Breast epithelium (tissue), 4 donors: ENCODE data around the gene SSX2IP. TPM values are rescaled to one million over a fixed set of nuclear protein-coding genes. Genes with fewer than 3 reads are reported as not detected.
"Not testable (repeated sequence)": the region's sequence is repeated elsewhere in the genome, so short reads cannot be mapped to it uniquely, and the experiment has no call there.

Experiments
- DNase-seq, 2 donors: peaks; one replicate each; pipeline ENCODE4 v3.0.0-alpha.2; 2019; ENCODE audit warnings: low spot score in 2 of 2
- H3K27ac ChIP-seq, 2 donors: fragments of 200-600 bp; sonication (generic) in 1 of 2; one replicate each; pipeline ENCODE4 v1.5.1; 2016 to 2019; ENCODE audit warnings: mild to moderate bottlenecking in 1 of 2
- H3K27me3 ChIP-seq, 2 donors: fragments of 200-600 bp; sonication (generic) in 1 of 2; one replicate each; pipeline versions ENCODE4 v1.5.1 to v1.6.0; 2017 to 2019; ENCODE audit warnings: control low read depth in 1 of 2, mild to moderate bottlenecking in 1 of 2
- H3K36me3 ChIP-seq: fragments of 200-600 bp; one replicate; pipeline ENCODE4 v1.5.1; 2019
- H3K4me1 ChIP-seq, 2 donors: fragments of 200-600 bp; sonication (generic); one replicate each; pipeline ENCODE4 v1.5.1; 2016 to 2019; ENCODE audit warnings: control low read depth in 1 of 2
- H3K4me3 ChIP-seq, 3 donors: fragments of 200-600 bp; sonication (generic); 1 replicate in 2 of 3; 2 replicates in 1 of 3; pipeline ENCODE4 v1.5.1; 2016 to 2019; ENCODE audit warnings: mild to moderate bottlenecking in 3 of 3, moderate library complexity in 2 of 3
- H3K9me3 ChIP-seq, 2 donors: fragments of 200-600 bp; sonication (generic) in 1 of 2; one replicate each; pipeline ENCODE4 v1.5.1; 2016 to 2019; ENCODE audit warnings: control low read depth in 1 of 2
- CTCF ChIP-seq, 3 donors: fragments of 450-650 bp; IDR thresholded peaks; one replicate each; pipeline ENCODE4 v1.5.1; 2016 to 2017; ENCODE audit warnings: antibody characterized with exemption in 3 of 3, mild to moderate bottlenecking in 3 of 3, moderate library complexity in 3 of 3
- POLR2A ChIP-seq: fragments of 450-650 bp; IDR thresholded peaks from one replicate; pipeline ENCODE4 v1.6.1; 2016; ENCODE audit warnings: antibody characterized with exemption, mild to moderate bottlenecking, moderate library complexity
- POLR2AphosphoS5 ChIP-seq, 3 donors: sonication (generic); formaldehyde crosslinking; IDR thresholded peaks; one replicate each; pipeline ENCODE4 v1.6.1; 2017; ENCODE audit warnings: antibody characterized with exemption in 3 of 3
- intact Hi-C: fragments of 100-400 bp; cut with DNase I; formaldehyde crosslinking; loops from one replicate; pipeline ENCODE4 v1.15.1; 2023; ENCODE audit warnings: low total_unique reads
- total RNA-seq, 3 donors: library from RNA; depleted of rRNA; stranded (reverse); fragments of >200 nt; gene quantifications; one replicate each; pipeline ENCODE4 v1.1.0, GENCODE V29; 2016

Gene SSX2IP
- total RNA-seq, 3 donors from 2014 or later: 1.1 to 11.0 (median 4.3) TPM

GRCh38 chr1:84644472-84644871 lies 45.8 kb downstream of the SSX2IP start:
- Histone ChIP-seq H3K36me3 (no peaks in the 10 kb centered on the region), H3K4me3 (no peak overlapping the region), H3K9me3 (no peaks in the 10 kb centered on the region), H3K4me1 (no peaks in the 10 kb centered on the region), H3K27me3 (no peaks in the 10 kb centered on the region), H3K27ac (no peak overlapping the region)
- no peak for TF ChIP-seq POLR2AphosphoS5 (IDR thresholded peaks at IDR 0.05)
- no peak for TF ChIP-seq POLR2A
- TF ChIP-seq CTCF (IDR thresholded peaks at IDR 0.05): no peak
- intact Hi-C loops: no loop called here
- DNase-seq: no peak

GRCh38 chr1:84643183-84643582 lies 47.1 kb downstream of the SSX2IP start:
- intact Hi-C loops: no loop called here
- Histone ChIP-seq H3K36me3 (no peaks in the 10 kb centered on the region), H3K4me3 (no peak overlapping the region), H3K27ac (no peak overlapping the region), H3K9me3 (no peaks in the 10 kb centered on the region), H3K27me3 (no peaks in the 10 kb centered on the region), H3K4me1 (no peaks in the 10 kb centered on the region)
- DNase-seq: no peak
- TF ChIP-seq CTCF (IDR thresholded peaks at IDR 0.05) (no peak), POLR2AphosphoS5 (IDR thresholded peaks at IDR 0.05) (no peak), POLR2A (no peak)

- no peak for TF ChIP-seq CTCF (IDR thresholded peaks at IDR 0.05)
- TF ChIP-seq POLR2A: no peak
- TF ChIP-seq POLR2AphosphoS5 (IDR thresholded peaks at IDR 0.05): no peak
- Histone ChIP-seq H3K27ac (no peak overlapping the region), H3K9me3 (no peaks in the 10 kb centered on the region), H3K4me3 (no peak overlapping the region), H3K36me3 (no peaks in the 10 kb centered on the region), H3K27me3 (no peaks in the 10 kb centered on the region), H3K4me1 (no peaks in the 10 kb centered on the region)
- DNase-seq: no peak
- intact Hi-C loops: no loop called here
Measured at GRCh38 chr1:84642774-84643173, 47.5 kb downstream of the SSX2IP start.

- H3K27ac ChIP-seq, intact Hi-C loops, H3K9me3 ChIP-seq, H3K4me1 ChIP-seq, H3K27me3 ChIP-seq, DNase-seq, H3K36me3 ChIP-seq, H3K4me3 ChIP-seq: not testable (repeated sequence)
Measured at GRCh38 chr1:84639731-84640130, 50.5 kb downstream of the SSX2IP start.

- Histone ChIP-seq H3K27ac (no peak overlapping the region), H3K4me3 (no peak overlapping the region), H3K4me1 (no peaks in the 10 kb centered on the region), H3K9me3 (no peaks in the 10 kb centered on the region), H3K27me3 (no peaks in the 10 kb centered on the region), H3K36me3 (no peaks in the 10 kb centered on the region)
- DNase-seq: no peak
- intact Hi-C loops: no loop called here
- TF ChIP-seq POLR2A (no peak), CTCF (IDR thresholded peaks at IDR 0.05) (no peak), POLR2AphosphoS5 (IDR thresholded peaks at IDR 0.05) (no peak)
Measured at GRCh38 chr1:84635429-84635828, 54.8 kb downstream of the SSX2IP start.

GRCh38 chr1:84634536-84635205 lies 55.6 kb downstream of the SSX2IP start:
- Histone ChIP-seq H3K4me1 (no peaks in the 10 kb centered on the region), H3K4me3 (no peak overlapping the region), H3K27ac (no peak overlapping the region), H3K27me3 (no peaks in the 10 kb centered on the region), H3K9me3 (no peaks in the 10 kb centered on the region), H3K36me3 (no peaks in the 10 kb centered on the region)
- intact Hi-C loops: no loop called here
- TF ChIP-seq POLR2AphosphoS5 (IDR thresholded peaks at IDR 0.05) (no peak), CTCF (IDR thresholded peaks at IDR 0.05) (no peak), POLR2A (no peak)
- DNase-seq: no peak
